ENCODE results near the gene VSIG8. TPM values are rescaled to one million over a fixed set of nuclear protein-coding genes. Genes with fewer than 3 reads are reported as not detected.

VSIG8 gene
- total and polyA plus RNA-seq, 2 of the 8 experiments (the other 6 are each of a cell fraction or from before 2014, with no cell fraction given): not detected

DNA sequence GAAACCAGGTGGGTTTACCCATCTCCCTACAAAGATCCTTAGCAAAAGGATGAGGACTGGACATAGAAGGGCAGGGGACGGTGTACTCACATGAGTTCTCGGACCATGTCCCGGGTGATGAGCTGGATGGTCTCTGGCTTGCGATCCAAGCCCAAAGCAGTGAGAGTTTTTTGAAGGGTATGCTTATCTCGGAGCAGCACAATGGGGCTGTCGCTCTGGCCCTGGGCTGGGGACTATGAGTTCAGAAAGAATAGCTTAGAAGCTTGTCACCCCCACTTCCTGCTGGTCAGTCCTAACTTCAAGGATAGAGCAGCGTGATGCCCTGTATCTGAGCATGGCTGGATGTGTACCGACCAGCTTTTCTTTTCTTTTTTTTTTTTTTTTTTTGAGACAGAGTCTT lies 27.9 kb upstream of the VSIG8 start:
- H2BK5ac ChIP-seq (ENCODE audit: low read depth, low read length): no peak overlapping the region
- no peak overlapping the region for H3K56ac ChIP-seq (replicated peaks; ENCODE audit: insufficient read length, low read depth, low read length)
- H3K9ac ChIP-seq (replicated peaks in 1 of 4; ENCODE audit: extremely low read depth in 1 of 4, low read depth in 3 of 4, low read length in 3 of 4): no peak overlapping the region
- no peaks in the 10 kb centered on the region for H4K20me1 ChIP-seq (replicated peaks in 1 of 2; ENCODE audit: control insufficient read depth in 1 of 2, insufficient read depth in 2 of 2, low read length in 2 of 2)
- POLR2A ChIA-PET (ENCODE audit: partially characterized antibody): interaction anchor here (1.4 to 2.6 kb wide), 3 partner anchors 86 to 109 kb away, joined by 3 to 10 read pairs (median 4); partner anchors contain the start of gene DUSP23
- no peaks in the 10 kb centered on the region for H3K79me1 ChIP-seq (ENCODE audit: low read depth, low read length)
- H2BK12ac ChIP-seq (ENCODE audit: low read depth, low read length): no peak overlapping the region
- H2AK5ac ChIP-seq (ENCODE audit: low read depth, low read length): no peak overlapping the region
- no peak overlapping the region for H3K14ac ChIP-seq (ENCODE audit: insufficient read length)
- H4K8ac ChIP-seq (ENCODE audit: extremely low read depth, insufficient read depth, low read length): no peak overlapping the region
- no peak overlapping the region for H2BK20ac ChIP-seq (ENCODE audit: low read length)
- no peaks in the 10 kb centered on the region for H3K36me3 ChIP-seq (ENCODE audit: control insufficient read depth in 2 of 4, insufficient read depth in 4 of 4, low read length in 3 of 4)
- H3K9me3 ChIP-seq (ENCODE audit: insufficient read depth in 2 of 2, low read depth in 1 of 2, low read length in 1 of 2): no peaks in the 10 kb centered on the region
- no peak overlapping the region for H3K18ac ChIP-seq (ENCODE audit: extremely low read depth, low read length)
- 89% methylated on average over 8 of the region's 8 CpGs; no CpG with 5 or more reads in 1 of the 2 experiments for WGBS, 2 experiments (ENCODE audit: extremely low coverage in 1 of 2, insufficient coverage in 1 of 2, insufficient read length in 1 of 2, insufficient replicate concordance in 2 of 2, low coverage in 1 of 2, low lambda C conversion rate in 2 of 2, missing lambda C conversion rate in 1 of 2)
- H2BK15ac ChIP-seq (ENCODE audit: low read length): no peak overlapping the region
- no peak for FAIRE-seq
- no peak overlapping the region for H2AFZ ChIP-seq (ENCODE audit: low read length)
- CTCF ChIA-PET (ENCODE audit: partially characterized antibody): interaction anchor here (0.7 to 20.8 kb wide), 34 partner anchors 10 to 802 kb away, joined by 3 to 645 read pairs (median 6); partner anchors contain the start of genes DUSP23, FCRL6, SLAMF8 and TAGLN2
- H3K79me2 ChIP-seq (ENCODE audit: control insufficient read depth in 1 of 2, insufficient read depth in 2 of 2, low read length in 2 of 2): no peaks in the 10 kb centered on the region
- H4K5ac ChIP-seq (ENCODE audit: insufficient read length, low read depth, low read length): no peak overlapping the region
- H2BK120ac ChIP-seq (replicated peaks; ENCODE audit: low read depth, low read length): no peak overlapping the region
- H4K91ac ChIP-seq (replicated peaks; ENCODE audit: insufficient read length, low read length): no peak overlapping the region
- no peak for DNase-seq (ENCODE audit: low read depth in 1 of 2, low spot score in 2 of 2)
- no peak overlapping the region for H3K4ac ChIP-seq (replicated peaks; ENCODE audit: insufficient read length, low read depth, low read length)
- H3K27me3 ChIP-seq (replicated peaks in 1 of 4; ENCODE audit: control insufficient read depth in 3 of 4, extremely low read depth in 1 of 4, insufficient read depth in 3 of 4, low read length in 3 of 4): no peaks in the 10 kb centered on the region
- no peaks in the 10 kb centered on the region for H3K23me2 ChIP-seq (ENCODE audit: low read depth, low read length)
- TF ChIP-seq TCF12 (IDR thresholded peaks at IDR 0.05; ENCODE audit: low read depth, low read length) (no peak), BCL11A (IDR thresholded peaks at IDR 0.05; ENCODE audit: low read depth in 2 of 2, low read length in 2 of 2) (no peak), CBX5 (IDR thresholded peaks at IDR 0.05; ENCODE audit: low read depth, low read length) (no peak)
- no peaks in the 10 kb centered on the region for H3K4me1 ChIP-seq (replicated peaks in 1 of 4; ENCODE audit: control insufficient read depth in 3 of 4, insufficient read depth in 4 of 4, low read length in 3 of 4)
- H3K4me3 ChIP-seq (ENCODE audit: extremely low read depth in 1 of 4, insufficient read depth in 2 of 4, low read depth in 3 of 4, low read length in 4 of 4): no peak overlapping the region
- no peak overlapping the region for H3K27ac ChIP-seq (ENCODE audit: low read depth, low read length)
- H3K4me2 ChIP-seq (ENCODE audit: insufficient read depth in 1 of 2, low read depth in 2 of 2, low read length in 2 of 2): no peak overlapping the region
- no peak overlapping the region for H3K23ac ChIP-seq (ENCODE audit: insufficient read length)
